Activated naive CD4-positive, alpha-beta T cell treated with Interleukin-2 at 50 U/mL for 16 hours (primary cell): ENCODE results near the gene TRIM41.
"Not testable (repeated sequence)": the region's sequence is repeated elsewhere in the genome, so short reads cannot be mapped to it uniquely, and the experiment has no call there.

ENCODE experiments used
- DNase-seq: peaks from one replicate; pipeline ENCODE4 v3.0.0-alpha.2; 2020

The TRIM41 gene

DNA sequence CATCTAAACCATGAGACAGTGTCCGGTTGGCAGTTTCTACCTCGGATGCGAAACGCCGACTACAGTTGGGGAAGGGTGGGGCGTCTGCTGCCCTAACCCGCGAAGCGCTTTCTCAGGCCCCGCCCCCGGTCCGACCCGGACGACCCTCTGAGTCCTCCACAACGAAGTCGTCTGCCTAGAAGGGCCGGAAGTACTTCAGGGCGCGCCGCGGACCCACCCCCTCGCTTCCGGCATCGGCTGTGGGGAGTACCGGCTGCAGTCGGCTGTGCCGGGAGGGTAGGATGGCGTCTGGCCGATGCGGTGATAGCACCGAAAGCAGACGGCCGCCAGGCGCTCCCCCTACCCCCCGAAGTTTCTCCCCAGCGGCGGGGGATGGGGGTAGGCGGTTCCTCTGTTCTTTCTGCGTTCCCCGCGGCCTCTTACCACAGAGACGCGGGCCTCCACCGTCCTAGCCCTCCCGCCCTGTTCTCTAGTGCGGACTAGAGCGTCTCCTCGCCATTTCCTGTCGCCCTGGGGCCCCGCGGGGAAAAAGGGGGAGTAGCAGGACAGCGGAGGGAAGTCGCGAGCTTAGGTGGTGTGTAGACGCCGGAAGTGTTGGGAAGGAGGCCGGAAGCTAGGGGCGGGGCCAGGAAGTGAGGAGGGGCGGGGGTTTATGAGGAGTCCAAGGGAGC lies at the start of gene TRIM41:
TRIM41 (plus strand) TSS at position 224 of the 671 bp plus-strand sequence. CDS start 719 bp downstream, outside the sequence.
- DNase-seq = peak; percentile 98

DNA sequence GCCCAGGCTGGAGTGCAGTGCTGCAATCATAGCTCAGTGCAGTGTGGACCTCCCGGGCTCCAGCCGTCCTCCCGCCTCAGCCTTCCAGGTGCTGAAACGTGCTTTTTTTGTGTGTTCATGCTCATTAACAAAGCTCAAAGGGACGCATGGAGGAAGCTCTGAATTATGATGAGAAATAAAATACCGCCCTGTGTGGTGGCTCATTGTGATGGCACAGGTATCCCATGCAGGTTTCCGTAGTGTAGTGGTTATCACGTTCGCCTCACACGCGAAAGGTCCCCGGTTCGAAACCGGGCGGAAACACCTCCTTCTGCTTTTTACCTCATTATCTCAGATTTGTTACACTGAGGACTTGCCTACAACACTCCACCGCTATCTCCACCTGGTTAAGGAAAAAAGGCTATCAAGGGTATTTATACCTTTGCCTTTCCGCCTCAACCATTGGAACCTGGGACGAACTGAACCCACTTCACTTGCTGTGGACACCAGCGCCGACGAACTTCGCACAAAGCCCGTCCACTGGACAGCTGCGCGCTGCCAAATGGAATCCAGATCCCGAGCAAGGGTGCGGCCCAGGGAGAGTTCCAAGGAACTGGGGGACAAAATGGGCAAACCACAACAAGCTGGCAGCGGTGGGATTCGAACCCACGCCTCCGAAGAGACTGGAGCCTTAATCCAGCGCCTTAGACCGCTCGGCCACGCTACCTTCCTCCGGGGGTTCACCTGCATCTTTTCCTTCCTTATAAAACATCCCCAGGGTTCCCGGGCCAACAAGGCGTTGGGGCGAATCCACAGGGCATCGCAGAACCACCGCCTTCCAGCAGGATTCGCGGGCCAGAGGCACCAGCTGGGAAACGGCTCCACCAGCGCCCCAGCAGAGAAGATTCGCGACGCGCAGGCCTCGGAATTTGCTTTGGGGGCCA lies 49.4 kb upstream of the TRIM41 start:
- peak; percentile 70 for DNase-seq

DNA sequence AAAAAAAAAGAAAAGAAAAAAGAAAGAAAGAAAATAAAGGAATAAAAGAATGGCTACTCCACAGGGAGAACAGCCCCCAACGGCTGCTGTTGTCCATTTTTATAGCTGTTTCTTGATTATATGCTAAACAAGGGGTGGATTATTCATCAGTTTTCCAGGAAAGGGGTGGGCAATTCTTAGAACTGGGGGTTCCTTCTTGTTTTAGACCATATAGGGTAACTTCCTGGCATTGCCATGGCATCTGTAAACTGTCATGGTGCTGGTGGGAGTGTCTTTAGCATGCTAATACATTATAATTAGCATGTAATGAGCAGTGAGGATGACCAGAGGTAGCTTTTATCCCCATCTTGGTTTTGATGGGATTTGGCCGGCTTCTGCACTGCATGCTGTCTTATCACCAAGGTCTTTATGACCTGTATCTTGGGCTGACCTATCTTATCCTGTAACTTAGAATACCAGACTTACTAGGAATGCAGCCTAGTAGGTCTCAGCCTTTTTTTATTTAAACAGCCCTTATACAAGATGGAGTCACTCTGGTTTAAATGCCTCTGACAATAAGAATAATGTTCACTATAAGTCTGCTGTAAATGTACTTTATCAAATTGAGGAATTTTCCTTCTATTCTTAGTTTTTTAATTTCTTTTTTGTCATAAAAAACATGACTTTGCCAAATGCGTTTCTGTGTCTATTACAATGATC lies 46.7 kb upstream of the TRIM41 start:
- DNase-seq = no peak

DNA sequence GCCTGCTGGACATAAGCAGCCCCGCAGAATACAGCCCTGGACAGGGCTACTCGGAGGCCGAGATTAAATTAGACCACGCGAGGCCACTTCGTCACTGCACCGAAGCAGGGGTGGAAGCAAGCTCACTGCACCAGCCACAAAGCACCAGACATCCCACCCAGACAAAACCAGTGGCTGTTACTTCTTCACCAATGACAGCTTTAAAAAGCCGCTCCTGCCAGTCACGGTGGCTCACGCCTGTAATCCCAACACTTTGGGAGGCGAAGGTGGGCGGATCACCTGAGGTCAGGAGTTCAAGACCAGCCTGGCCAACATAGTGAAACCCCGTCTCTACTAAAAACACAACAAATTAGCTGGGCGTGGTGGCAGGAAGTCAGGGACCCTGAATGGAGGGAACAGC lies 45.5 kb upstream of the TRIM41 start:
- not testable (repeated sequence) for DNase-seq

DNA sequence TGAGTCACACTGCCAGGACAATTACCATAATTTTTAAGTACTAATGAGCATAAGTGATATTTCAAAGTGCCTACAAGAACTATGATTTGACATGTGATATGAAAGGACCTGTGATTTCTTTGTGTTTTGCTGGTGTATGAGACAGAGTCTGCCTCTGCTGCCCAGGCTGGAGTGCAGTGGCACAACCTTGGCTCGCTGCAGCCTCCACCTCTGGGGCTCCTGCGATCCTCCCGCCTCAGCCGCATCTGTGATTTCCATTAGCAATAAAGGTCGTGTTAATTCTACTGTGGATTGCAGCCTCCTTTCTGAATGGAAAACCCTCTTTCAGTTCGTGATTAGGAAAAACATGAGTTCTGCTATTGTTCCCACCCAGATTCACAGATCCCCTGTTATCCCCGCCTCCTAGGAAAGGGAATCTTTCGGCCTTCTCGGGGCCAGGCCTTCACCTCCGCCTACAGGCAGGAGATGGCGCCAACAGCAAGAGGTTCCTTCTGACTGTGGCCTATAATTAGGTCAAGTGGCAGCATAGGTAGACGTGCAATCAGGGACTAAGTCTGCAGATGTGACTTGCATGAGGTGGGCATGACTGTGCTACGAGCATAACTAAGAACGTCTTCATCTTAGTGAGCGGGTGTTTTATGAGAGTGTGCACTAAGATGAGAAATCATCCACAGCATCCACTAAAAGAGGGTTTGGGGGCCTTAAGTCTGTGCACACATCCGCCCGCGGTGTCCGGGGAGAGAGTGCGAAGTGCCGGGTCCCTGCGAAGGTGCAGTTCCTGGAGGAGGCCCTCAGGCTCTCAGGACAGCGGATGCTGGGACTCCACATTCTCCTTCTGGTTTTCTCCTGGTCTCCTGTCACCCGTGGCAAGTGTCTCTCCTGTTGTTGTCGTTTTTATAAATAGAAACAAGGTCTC lies 41.2 kb upstream of the TRIM41 start:
- peak; percentile 64 for DNase-seq

DNA sequence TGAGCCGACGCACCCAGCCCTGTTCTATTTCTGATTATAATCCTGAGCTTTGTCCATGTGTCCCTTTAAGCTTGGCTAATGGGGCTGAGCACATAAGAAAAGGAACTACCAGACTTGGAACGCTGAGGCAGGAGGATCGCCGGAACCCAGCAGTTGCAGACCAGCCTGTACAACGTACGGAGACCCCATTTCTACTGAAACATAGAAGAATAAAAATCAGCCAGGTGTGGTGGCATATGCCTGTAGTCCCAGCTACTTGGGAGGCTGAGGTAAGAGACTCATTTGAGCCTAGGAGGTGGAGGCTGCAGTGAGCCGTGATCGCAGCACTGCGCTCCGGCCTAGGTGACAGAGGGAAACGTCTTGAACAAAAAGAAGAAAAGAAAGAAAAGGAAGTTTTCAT lies 40.4 kb upstream of the TRIM41 start:
- DNase-seq = no peak

DNA sequence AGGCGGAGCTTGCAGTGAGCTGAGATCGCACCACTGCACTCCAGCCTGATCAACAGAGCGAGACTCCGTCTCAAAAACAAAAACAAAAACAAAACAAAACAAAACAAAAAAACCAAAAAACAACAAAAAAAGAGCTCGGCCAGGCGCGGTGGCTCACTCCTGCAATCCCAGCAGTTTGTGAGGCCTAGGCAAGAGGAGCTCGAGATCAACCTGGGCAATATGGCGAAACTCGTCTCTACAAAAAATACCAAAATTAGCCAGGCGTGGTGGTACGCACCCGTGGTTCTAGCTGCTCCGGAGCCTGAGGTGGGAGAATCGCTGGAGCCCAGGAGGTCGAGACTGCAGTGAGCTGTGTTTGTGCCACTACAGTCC lies 38.2 kb upstream of the TRIM41 start:
- no peak for DNase-seq

DNA sequence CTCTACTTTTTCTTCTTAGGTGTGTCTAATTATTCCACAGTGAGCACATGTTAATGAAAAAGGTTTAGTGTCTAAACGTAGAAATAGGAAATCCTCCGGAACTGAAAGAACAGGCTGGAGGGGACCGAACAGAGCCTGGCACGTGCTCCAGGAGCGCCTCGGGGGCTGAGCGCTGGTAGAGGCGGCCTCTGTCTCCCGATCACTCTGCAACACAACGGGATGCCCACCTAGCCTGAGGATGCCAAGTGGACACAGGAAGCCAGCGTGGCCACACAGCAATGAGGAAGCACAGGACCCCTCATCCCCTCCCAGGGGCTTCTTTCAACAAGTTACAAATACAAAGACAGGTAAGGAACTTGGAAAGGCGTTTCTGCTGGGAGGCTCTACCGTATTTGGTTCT lies 37.5 kb upstream of the TRIM41 start:
- DNase-seq = no peak

DNA sequence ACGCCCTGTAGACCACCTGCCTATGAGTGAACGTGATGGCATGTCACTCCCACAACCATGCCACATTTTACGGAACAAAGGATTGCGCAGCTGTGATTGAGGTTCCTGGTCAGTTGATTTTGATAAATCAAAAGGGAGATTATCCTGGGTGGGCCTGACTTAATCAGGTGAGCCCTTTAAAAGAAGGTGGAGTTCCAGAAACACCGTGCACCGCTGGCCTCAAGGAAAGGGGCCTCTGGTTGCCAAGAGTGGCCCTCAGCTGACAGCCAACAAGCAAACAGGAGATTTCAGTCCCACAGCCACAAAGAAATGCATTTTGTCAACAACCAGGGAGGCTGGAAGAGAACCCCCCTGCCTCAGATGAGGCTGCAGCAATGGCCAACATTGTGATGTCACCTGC lies 37.1 kb upstream of the TRIM41 start:
- no peak for DNase-seq

DNA sequence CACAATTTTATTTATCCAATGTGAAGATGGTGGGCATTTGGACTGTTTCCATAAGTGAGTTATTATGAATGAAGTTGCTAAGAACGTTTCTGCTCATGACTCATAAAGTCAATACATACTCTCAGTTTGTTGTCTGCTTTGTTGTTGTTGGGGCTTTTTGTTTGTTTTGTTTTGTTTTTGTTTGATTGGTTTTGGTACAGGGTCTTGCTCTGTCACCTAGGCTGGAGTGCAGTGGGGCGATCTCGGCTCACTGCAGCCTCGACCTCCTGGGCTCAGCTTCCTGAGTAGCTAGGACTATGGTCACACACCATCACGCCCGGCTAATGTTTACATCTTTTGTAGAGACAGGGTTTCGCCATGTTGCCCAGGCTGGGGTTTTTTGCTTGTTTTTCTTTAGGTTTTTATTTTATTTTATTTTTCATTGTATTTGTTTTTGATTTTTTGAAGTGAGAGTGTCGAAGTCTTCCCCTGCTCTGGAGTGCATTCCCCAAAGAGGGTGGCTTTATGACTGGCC lies 36.0 kb upstream of the TRIM41 start:
- DNase-seq = no peak

DNA sequence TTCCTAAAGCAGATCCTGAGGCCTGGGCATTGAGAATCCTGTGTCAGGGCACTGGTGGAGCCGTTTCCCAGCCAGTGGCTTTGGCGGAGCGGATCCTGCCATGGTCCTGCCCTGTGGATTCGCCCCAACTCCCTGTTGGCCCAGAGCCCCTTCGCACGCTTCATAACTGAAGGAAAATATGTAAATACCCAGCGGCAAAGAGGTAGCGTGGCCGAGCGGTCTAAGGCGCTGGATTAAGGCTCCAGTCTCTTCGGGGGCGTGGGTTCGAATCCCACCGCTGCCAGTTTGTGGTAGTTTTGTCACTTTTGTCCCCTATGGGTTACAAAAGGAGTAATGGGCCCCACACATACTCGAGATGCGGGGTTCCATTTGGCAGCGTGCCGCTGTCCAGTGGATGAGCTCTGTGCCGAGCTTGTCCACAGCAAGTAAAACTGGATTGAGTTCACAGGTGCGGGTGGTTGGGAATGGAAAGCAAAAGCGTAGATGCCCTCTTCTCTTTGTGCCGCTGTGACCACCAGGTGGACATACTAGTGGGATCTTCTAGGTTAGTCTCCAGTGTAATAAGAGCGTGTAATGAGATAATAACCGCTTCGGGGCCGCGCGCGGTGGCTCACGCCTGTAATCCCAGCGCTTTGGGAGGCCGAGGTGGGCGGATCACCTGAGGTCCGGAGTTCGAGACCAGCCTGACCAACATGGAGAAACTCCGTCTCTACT lies 35.4 kb upstream of the TRIM41 start:
- peak; percentile 64 for DNase-seq

DNA sequence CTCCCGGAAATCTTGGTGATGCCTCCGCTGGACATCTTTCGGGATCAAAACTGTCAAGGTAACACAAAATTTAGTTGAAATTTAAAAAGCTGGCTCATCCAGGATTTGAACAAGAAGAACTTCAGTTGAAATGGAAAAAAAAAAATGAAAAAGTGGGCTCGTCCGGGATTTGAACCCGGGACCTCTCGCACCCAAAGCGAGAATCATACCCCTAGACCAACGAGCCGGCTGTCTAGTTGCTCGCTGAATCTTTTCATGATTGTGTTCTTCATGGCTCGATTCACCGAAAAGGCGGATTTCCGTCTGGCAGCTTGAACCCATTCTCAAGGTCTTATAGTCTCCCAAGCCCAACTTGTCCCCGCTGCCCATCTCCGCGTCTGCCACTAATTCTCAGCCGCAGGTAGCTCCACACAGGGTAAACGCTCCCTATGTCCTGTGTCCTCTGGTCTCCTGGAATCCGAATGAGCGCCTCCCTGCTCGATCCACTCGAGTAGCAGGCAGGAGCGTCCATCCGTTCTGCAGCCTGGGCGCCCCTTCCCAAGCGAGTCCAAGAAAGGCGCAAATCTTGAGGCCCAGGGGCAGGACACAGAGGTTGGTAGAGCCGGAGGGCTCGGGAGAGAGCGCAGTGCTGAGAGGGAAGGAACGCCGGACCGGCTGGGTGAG lies 34.2 kb upstream of the TRIM41 start:
- peak; percentile 81 for DNase-seq

DNA sequence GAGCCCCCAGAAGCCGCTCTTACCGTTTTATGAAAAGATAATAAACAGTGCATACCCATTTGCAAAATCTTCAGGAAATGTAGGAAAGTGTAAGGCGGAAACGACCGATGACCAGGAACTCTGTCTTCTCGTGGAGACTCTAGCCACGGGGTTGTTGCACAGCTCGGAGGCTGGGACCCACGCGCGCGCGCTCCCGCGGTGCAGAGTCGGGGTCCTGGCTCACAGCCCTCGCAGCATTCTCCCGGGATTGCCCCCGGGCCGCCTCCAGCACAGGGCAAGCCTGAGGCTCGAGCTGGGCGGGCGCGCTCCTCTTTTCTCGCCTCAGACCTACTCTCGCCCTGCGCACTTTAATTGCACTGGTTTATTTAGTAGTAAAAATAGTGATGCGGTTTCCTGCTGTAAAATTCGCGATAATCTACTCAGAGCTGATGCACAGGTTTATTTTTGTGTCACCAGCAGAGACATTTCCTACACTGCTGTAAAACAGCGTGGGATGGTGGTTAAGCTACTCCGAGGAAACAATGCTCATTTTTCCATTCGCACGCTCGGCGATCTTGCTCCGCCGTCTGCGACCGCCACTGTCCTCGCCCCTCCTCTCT lies 33.6 kb upstream of the TRIM41 start:
- DNase-seq = peak; percentile 73

DNA sequence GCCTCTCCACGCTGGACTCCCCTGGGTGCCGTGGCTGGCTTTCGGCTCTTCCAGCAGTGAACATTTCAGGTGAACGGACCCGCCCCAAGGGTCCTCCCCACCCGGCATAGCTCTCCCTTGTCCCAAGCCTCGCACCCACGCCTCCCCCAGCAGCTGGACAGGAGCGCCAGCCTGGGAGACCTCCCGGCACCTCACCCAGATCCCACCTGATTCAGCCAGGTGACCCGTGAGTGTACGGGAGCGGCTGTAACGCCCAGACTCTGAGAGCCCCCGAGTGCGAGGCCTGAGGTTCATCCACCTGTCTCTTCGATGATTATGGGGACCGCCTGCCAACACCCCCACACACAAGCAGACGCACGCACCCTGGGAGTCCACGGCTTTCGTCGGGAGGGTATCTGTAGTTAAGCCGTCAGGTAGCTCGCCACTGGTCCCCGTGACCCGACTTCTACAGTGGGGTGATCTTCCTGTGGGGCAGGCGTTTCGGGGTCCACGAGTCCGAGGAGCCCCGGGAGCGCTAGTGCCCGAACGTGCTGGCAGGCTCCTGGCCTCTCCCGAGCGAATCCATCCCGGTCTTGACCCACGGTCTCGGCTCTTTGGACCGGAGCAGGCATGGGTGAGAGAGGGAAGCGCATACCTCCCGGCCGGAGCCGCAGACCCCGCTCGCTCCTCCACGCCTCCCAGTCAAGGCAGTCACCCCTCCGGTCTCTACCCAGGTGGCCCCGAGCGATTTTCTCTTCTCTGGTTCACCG lies 32.9 kb upstream of the TRIM41 start:
- DNase-seq = peak; percentile 55

DNA sequence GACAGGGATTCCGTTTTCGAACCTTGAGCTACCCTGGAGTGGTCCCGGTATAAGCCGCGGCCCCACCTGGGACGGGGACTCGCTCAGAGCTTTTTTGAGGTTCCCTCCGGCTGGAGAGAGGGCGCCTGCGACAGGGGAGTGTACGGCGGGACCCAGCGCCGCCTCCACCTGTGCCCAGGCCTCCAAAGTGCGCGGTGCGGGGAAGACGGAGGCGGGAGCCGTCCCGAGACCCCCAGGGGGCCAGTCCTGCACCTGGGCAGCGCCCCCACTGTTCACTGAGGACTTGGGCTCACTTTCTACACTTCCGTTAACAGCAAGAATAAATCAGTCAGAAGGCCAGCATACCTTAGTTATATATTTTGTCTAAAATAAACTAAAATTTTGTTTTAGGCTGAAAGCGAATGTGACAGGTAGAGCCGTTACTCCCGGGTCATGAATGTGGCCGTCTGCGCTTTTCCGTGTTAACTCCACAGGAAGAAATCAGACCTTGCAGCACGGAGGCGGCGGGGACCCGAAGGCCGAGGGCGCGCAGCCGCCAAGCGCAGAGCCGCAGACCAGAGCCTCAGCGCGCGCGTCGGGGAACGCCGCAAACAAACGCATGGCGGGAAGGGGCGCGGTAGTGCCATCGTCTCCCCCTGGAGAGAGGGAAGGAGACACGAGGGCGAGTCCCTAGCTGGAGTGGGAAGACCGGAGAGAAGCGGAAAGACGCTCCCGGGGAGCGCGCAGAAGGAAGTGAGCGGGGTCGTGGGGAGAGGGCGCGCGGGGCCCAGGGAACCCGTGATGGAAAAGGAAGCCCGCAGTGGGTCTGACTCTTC lies 32.2 kb upstream of the TRIM41 start:
- DNase-seq = peak; percentile 57

DNA sequence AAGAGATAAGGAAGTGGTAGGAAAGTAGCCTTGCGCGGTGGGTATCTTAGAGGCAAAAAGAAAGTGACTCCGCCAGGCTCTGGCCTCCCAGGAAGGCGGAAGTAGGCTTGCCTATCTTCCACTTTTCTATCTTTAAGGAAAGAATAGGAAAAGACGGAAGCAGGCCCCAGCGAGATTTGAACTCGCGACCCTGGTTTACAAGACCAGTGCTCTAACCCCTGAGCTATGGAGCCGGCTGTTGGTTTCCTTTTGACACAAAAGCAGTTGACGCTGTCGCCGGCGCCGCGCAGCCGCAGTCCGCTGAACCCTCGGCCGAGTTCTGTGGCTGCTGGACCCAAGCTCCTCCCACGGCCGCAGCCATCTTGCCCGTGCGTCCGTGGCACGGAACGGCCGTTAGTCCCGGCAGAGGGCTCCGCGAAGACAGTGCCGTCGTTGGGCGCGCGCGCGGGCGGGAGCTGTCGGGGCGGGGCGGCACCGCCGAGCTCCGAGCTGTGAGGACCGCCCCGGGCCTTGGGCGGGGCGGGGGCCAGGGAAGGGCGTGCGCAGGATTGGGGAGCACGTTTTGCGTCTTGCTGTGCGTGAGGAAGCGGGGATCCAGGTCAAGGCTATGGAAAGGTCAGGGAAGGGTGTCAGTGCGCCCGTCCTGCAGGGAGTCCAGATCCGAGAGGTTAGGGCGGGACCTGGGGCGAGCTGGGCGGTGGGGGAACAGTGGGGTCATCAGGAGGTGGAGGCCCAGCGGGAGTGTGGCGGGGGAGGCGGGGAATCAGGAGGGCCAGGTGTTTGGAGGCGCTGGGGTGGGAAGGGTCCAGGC lies 31.4 kb upstream of the TRIM41 start:
- peak; percentile 96 for DNase-seq

DNA sequence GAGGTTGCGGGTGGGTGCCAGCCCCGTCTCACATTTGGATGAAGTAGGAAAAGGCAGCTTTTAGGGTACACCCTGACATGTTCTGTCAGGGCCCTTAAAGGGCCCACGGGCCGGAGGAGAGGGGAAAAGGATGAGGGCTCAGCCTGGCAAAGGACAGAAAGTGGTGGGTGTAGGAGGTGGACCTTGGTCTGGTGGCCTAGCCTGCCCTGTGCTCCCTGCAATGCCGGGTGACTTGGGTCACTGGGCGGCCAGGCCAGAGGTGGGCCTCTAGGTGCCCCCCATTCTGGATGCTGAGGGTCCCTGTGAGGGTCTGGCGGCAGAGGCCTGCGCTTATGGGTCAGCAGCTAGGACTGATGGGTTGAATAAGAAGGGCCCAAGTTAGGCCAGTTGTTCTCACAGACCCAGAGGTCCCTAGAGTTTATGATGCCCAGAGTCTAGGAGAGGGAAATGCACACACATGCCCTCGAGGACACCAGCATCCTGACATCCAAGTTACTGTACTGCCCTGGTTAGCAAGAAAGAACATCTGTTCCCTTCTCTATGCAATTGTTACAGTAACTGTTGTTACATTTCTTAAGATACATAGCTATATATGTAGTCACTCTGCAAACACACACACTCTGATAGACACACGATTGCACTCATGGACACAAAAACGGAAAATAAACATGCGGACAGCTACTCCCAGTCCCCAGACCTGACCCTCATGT lies 30.6 kb upstream of the TRIM41 start:
- DNase-seq = no peak
